Lower lobe of right lung (tissue), 2 donors: Measurements from ENCODE around the gene PLXNA1. TPM values are rescaled to one million over a fixed set of nuclear protein-coding genes. Genes with fewer than 3 reads are reported as not detected.

Source experiments
- ATAC-seq, 2 donors: fragments of 200-7000 bp; cut with Tn5 transposase; one replicate each; pipeline ENCODE4 v1.9.1; 2020 to 2022; ENCODE audit warnings: mild to moderate bottlenecking in 2 of 2, moderate library complexity in 2 of 2
- DNase-seq: peaks from one replicate; pipeline ENCODE4 v3.0.0-alpha.2; 2020
- H3K27ac ChIP-seq: fragments of 200-600 bp; one replicate; pipeline ENCODE4 v1.8.0; 2022
- H3K27me3 ChIP-seq: fragments of 200-600 bp; one replicate; pipeline ENCODE4 v1.8.0; 2022; ENCODE audit warnings: low read depth
- H3K36me3 ChIP-seq: fragments of 200-600 bp; one replicate; pipeline ENCODE4 v1.8.0; 2022; ENCODE audit warnings: mild to moderate bottlenecking
- H3K4me1 ChIP-seq: fragments of 200-600 bp; one replicate; pipeline ENCODE4 v1.8.0; 2022
- H3K4me3 ChIP-seq: fragments of 200-600 bp; one replicate; pipeline ENCODE4 v1.8.0; 2022; ENCODE audit warnings: mild to moderate bottlenecking
- H3K9me3 ChIP-seq: fragments of 200-600 bp; one replicate; pipeline ENCODE4 v1.8.0; 2022
- CTCF ChIP-seq: fragments of 200-600 bp; IDR thresholded peaks from one replicate; pipeline ENCODE4 v1.8.0; 2022; ENCODE audit warnings: antibody characterized with exemption, mild to moderate bottlenecking
- intact Hi-C: fragments of 100-400 bp; cut with DNase I; formaldehyde crosslinking; loops from one replicate; pipeline ENCODE4 v1.11.0; 2022
- total RNA-seq: library from RNA; stranded (reverse); fragmentation: NEBNext Ultra II Directional; extraction: Animal tissue kit (Norgen Biotek cat#: 25700); gene quantifications from one replicate; pipeline ENCODE4 v1.2.1, GENCODE V29; 2021
- donor health status: DM: no; HTN: yes; CAD: no; lungs with severe emphysema.

PLXNA1 gene
- total RNA-seq, 1 donor from 2014 or later, result 48.1 TPM

DNA sequence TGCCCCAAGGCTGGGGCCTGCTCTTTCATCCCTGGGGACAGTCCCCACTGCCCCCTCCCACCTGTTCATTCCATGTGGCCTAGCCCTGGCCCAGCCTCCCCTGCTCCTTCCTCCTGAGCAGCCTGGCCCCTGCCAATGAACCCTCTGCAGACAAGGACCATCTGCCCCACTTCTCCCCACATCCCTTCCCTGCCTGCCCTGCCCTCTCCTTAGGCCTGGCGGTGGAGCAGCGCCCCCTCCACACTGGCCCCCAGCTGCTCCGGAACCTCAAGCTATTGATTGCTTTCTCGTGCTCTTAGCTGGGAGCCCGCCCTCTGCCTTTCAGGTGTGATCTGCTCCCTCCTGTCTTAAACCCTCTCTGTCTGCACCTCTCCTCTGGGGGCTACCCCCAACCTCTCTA lies 8.0 kb downstream of the PLXNA1 start:
- Histone ChIP-seq H3K4me3 (no peak overlapping the region), H3K27ac (no peak overlapping the region), H3K4me1 (peaks cover 31% of the 10 kb centered on the region), H3K27me3 (no peaks in the 10 kb centered on the region), H3K9me3 (no peaks in the 10 kb centered on the region), H3K36me3 (peaks cover 25% of the 10 kb centered on the region)
- intact Hi-C loops, result no loop called here
- TF ChIP-seq CTCF, result no peak
- ATAC-seq (no peak), DNase-seq (no peak)

DNA sequence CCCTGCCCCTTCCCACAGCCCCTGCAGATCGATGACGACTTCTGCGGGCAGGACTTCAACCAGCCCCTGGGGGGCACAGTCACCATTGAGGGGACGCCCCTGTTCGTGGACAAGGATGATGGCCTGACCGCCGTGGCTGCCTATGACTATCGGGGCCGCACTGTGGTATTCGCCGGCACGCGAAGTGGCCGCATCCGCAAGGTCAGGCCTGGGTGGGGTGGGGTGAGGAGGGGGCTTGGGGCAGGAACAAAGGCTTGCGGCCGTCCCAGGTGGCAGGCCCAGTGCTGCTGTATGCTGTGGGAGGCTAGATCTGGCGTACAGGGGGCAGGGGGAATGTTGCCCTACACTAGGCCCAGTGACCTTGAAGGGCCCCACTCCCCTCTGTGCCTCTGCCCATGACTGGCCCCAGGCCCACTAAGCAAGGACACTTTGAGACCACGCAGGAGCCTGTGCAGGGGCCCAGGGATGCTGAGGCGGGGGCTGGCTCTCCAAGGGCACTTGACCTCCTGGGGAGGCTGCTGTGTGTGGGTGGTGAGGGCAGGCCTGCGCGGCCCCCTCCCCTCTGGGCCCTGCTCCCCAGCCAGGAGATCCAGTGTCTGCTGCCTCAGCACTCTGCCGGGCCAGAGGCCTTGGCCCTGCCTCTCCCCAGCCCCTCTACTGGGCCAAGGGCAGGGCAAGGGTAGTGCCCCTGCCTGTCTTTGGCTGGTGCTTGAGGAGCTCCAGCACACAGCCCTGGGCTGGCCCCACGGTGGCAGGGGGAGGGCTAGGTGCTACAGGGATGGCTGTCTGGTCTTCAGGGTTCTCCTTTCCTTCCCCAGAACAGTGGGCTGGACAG lies 8.7 kb downstream of the PLXNA1 start:
- DNase-seq (no peak), ATAC-seq (no peak)
- Histone ChIP-seq H3K27me3 (no peaks in the 10 kb centered on the region), H3K27ac (no peak overlapping the region), H3K4me1 (peaks cover 27% of the 10 kb centered on the region), H3K4me3 (no peak overlapping the region), H3K36me3 (peaks cover 25% of the 10 kb centered on the region), H3K9me3 (no peaks in the 10 kb centered on the region)
- intact Hi-C loops, result no loop called here
- no peak for TF ChIP-seq CTCF

DNA sequence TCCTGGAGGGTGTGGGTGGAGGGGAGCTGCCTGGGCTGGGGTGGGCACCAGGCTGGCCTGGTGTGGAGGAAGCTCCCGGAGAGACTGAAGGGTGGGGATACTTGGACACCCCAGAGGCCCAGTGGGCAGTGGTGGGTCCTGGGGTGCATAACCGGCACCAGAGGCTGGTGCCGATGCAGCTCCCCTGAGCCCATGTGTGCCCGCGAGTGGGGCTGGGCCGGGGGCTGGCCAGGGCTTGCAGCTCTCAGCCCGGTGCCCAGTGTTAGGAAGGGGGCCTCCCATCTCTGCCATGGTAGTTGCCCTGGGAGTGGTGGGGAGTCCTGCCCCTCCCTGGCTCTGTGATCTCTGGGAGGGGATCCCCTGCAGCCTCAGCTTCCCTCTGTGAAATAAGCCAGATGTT lies 9.3 kb downstream of the PLXNA1 start:
- no peak for TF ChIP-seq CTCF
- no peak overlapping the region for H3K4me3 ChIP-seq
- H3K27ac ChIP-seq, result no peak overlapping the region
- ATAC-seq (no peak), DNase-seq (no peak)
- H3K4me1 ChIP-seq, result peaks cover 27% of the 10 kb centered on the region
- no peaks in the 10 kb centered on the region for H3K27me3 ChIP-seq
- H3K9me3 ChIP-seq, result no peaks in the 10 kb centered on the region
- intact Hi-C loops, result no loop called here
- peaks cover 25% of the 10 kb centered on the region for H3K36me3 ChIP-seq

DNA sequence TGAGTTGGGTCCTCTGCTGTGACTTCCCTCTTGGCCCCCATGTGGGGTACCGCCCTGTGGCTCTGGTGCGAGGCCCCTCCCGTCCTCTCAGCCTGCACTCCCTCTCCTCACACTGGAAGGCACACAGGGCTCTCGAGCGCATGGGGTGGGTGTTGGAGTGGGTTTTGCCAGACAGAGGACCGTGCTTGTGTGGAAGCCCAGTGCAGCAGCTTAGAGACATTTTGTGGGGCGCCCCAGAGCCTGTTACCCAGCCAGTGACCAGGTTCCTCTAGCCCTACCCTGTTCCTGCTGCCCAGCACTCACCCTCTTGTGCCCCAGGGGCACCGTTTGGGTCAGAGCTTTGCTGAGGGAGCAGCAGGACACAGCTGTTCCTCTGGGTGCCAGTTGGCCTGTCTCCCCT lies 9.9 kb downstream of the PLXNA1 start:
- peaks cover 27% of the 10 kb centered on the region for H3K4me1 ChIP-seq
- no peak for ATAC-seq
- no peak for DNase-seq
- no peak for TF ChIP-seq CTCF
- no peak overlapping the region for H3K4me3 ChIP-seq
- no peaks in the 10 kb centered on the region for H3K27me3 ChIP-seq
- no peaks in the 10 kb centered on the region for H3K9me3 ChIP-seq
- peaks cover 25% of the 10 kb centered on the region for H3K36me3 ChIP-seq
- intact Hi-C loops, result no loop called here
- H3K27ac ChIP-seq, result no peak overlapping the region

DNA sequence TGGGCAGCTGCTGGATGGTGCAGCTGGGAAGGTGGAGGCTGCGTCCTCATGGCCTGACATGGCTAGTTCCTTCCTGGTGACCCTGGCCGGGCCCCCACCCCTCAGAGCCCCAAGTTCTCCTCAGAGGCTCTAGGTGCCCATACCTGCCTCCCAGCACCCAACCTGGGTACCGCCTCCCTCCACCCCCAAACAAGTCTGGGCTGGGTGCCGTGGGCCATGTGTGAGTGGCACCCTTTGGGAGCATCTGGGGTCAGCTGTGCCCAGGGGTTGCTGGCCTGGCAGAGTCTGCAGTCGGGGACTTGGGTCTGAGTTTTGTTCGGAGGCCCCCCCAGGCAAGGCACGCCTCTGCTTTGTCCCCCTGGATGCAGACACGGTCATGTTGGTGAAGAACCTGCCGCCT lies 10.5 kb downstream of the PLXNA1 start:
- Histone ChIP-seq H3K27me3 (no peaks in the 10 kb centered on the region), H3K36me3 (peaks cover 25% of the 10 kb centered on the region), H3K9me3 (no peaks in the 10 kb centered on the region), H3K27ac (no peak overlapping the region), H3K4me3 (no peak overlapping the region), H3K4me1 (peaks cover 31% of the 10 kb centered on the region)
- DNase-seq, result no peak
- intact Hi-C loops, result no loop called here
- no peak for TF ChIP-seq CTCF
- ATAC-seq, result no peak
